Glutamatergic neuron (in vitro differentiated cells): ENCODE measurements around the gene CARMIL1. TPM values are rescaled to one million over a fixed set of nuclear protein-coding genes. Genes with fewer than 3 reads are reported as not detected.

Experiments
- DNase-seq: peaks from one replicate; pipeline ENCODE4 v3.0.0; 2022
- H3K27ac Mint-ChIP-seq: one replicate; pipeline ENCODE4 v1.8.0; 2020; ENCODE audit warnings: mild to moderate bottlenecking, mixed read lengths, inconsistent platforms; ENCODE audit not compliant: unreplicated experiment
- H3K27me3 Mint-ChIP-seq: one replicate; pipeline ENCODE4 v1.8.0; 2020; ENCODE audit warnings: mild to moderate bottlenecking, moderate library complexity, mixed read lengths, inconsistent platforms; ENCODE audit not compliant: unreplicated experiment
- H3K36me3 Mint-ChIP-seq: one replicate; pipeline ENCODE4 v1.8.0; 2020; ENCODE audit warnings: mild to moderate bottlenecking, mixed read lengths, inconsistent platforms; ENCODE audit not compliant: unreplicated experiment
- H3K4me1 Mint-ChIP-seq: one replicate; pipeline ENCODE4 v1.8.0; 2020; ENCODE audit warnings: mild to moderate bottlenecking, low read depth, mixed read lengths, inconsistent platforms; ENCODE audit not compliant: unreplicated experiment
- H3K4me3 Mint-ChIP-seq: one replicate; pipeline ENCODE4 v1.8.0; 2020; ENCODE audit warnings: mild to moderate bottlenecking, mixed read lengths, inconsistent platforms; ENCODE audit not compliant: unreplicated experiment
- H3K9me3 Mint-ChIP-seq: one replicate; pipeline ENCODE4 v1.8.0; 2020; ENCODE audit warnings: mild to moderate bottlenecking, moderate library complexity, mixed read lengths, inconsistent platforms; ENCODE audit not compliant: unreplicated experiment
- CTCF ChIP-seq: fragments of 200-600 bp; sonication (generic); IDR thresholded peaks from one replicate; pipeline ENCODE4 v1.5.0; 2021; ENCODE audit not compliant: partially characterized antibody, unreplicated experiment
- total RNA-seq: library from RNA; stranded (reverse); fragmentation: NEBNext Ultra II Directional; extraction: Animal tissue kit (Norgen Biotek cat#: 25700); gene quantifications from one replicate; pipeline ENCODE4 v1.2.1, GENCODE V29; 2021; ENCODE audit not compliant: unreplicated experiment

The CARMIL1 gene
- total RNA-seq, 1 donor from 2014 or later = 4.8 TPM

GRCh38 chr6:25257686-25258348 lies 21.4 kb upstream of the CARMIL1 start:
- DNase-seq = no peak
- Mint-ChIP-seq H3K27me3 (no peaks in the 10 kb centered on the region), H3K36me3 (no peaks in the 10 kb centered on the region), H3K4me1 (peaks cover 10% of the 10 kb centered on the region), H3K27ac (peak overlapping the region; percentile 82), H3K9me3 (peaks cover 2% of the 10 kb centered on the region), H3K4me3 (peak overlapping the region; percentile 71)
- TF ChIP-seq CTCF = no peak

- Mint-ChIP-seq H3K36me3 (no peaks in the 10 kb centered on the region), H3K4me3 (no peak overlapping the region), H3K27me3 (no peaks in the 10 kb centered on the region), H3K27ac (no peak overlapping the region), H3K4me1 (peaks cover 10% of the 10 kb centered on the region), H3K9me3 (peaks cover 2% of the 10 kb centered on the region)
- no peak for TF ChIP-seq CTCF
- no peak for DNase-seq
Observed at GRCh38 chr6:25259756-25260155, 19.4 kb upstream of the CARMIL1 start.

- no peak overlapping the region for H3K27ac Mint-ChIP-seq
- H3K4me1 Mint-ChIP-seq = no peaks in the 10 kb centered on the region
- H3K4me3 Mint-ChIP-seq = no peak overlapping the region
- no peak for DNase-seq
- no peaks in the 10 kb centered on the region for H3K27me3 Mint-ChIP-seq
- no peak for TF ChIP-seq CTCF
- H3K9me3 Mint-ChIP-seq = no peaks in the 10 kb centered on the region
- H3K36me3 Mint-ChIP-seq = no peaks in the 10 kb centered on the region
Observed at GRCh38 chr6:25263657-25264056, 15.5 kb upstream of the CARMIL1 start.

GRCh38 chr6:25266456-25267100 lies 12.6 kb upstream of the CARMIL1 start:
- Mint-ChIP-seq H3K27me3 (no peaks in the 10 kb centered on the region), H3K4me1 (no peaks in the 10 kb centered on the region), H3K4me3 (no peak overlapping the region), H3K36me3 (no peaks in the 10 kb centered on the region), H3K27ac (no peak overlapping the region), H3K9me3 (no peaks in the 10 kb centered on the region)
- DNase-seq = no peak
- TF ChIP-seq CTCF = no peak

GRCh38 chr6:25267662-25268061 lies 11.5 kb upstream of the CARMIL1 start:
- H3K4me1 Mint-ChIP-seq = no peaks in the 10 kb centered on the region
- H3K27me3 Mint-ChIP-seq = no peaks in the 10 kb centered on the region
- DNase-seq = no peak

More at GRCh38 chr6:25267662-25268061, 11.5 kb upstream of the CARMIL1 start:
- Mint-ChIP-seq H3K9me3 (no peaks in the 10 kb centered on the region), H3K27ac (no peak overlapping the region), H3K36me3 (no peaks in the 10 kb centered on the region), H3K4me3 (no peak overlapping the region)
- TF ChIP-seq CTCF = no peak
